Activated T-cell treated with anti-CD3 and anti-CD28 coated beads, Interleukin-2, amount 50 U/mL, for 4 hours (primary cell): ENCODE results near the gene KLHL29. TPM values are rescaled to one million over a fixed set of nuclear protein-coding genes. Genes with fewer than 3 reads are reported as not detected.

Experiments
- ATAC-seq, 2 donors: fragments of 200-7000 bp; cut with Tn5 transposase; one replicate each; pipeline ENCODE4 v1.10.0; 2021
- DNase-seq: peaks from one replicate; pipeline ENCODE4 v3.0.0-alpha.2; 2020
- H3K27me3 Mint-ChIP-seq: one replicate; pipeline ENCODE4 v1.8.0; 2021; ENCODE audit warnings: low read depth, mixed read lengths
- H3K36me3 Mint-ChIP-seq: one replicate; pipeline ENCODE4 v1.8.0; 2022; ENCODE audit warnings: mixed read lengths; ENCODE audit not compliant: insufficient read depth
- H3K4me1 Mint-ChIP-seq: one replicate; pipeline ENCODE4 v1.8.0; 2021; ENCODE audit warnings: low read depth, mixed read lengths
- H3K4me3 Mint-ChIP-seq: one replicate; pipeline ENCODE4 v1.8.0; 2021; ENCODE audit warnings: mild to moderate bottlenecking, moderate library complexity, mixed read lengths
- H3K9me3 Mint-ChIP-seq: one replicate; pipeline ENCODE4 v1.8.0; 2021; ENCODE audit warnings: mixed read lengths
- total RNA-seq, 3 donors: library from RNA; stranded (reverse); gene quantifications; one replicate each; pipeline ENCODE4 v1.2.1, GENCODE V29; 2021

KLHL29 gene
- total RNA-seq, 3 donors from 2014 or later = 0.82 to 1.5 (median 1.1) TPM

- H3K27me3 Mint-ChIP-seq = peaks cover 40% of the 10 kb centered on the region
Observed at GRCh38 chr2:23467618-23468017, 82.6 kb downstream of the KLHL29 start.

GRCh38 chr2:23468474-23469141 lies 83.6 kb downstream of the KLHL29 start:
- no peaks in the 10 kb centered on the region for H3K4me1 Mint-ChIP-seq
- H3K9me3 Mint-ChIP-seq = no peaks in the 10 kb centered on the region
- H3K27me3 Mint-ChIP-seq = peaks cover 40% of the 10 kb centered on the region
- ATAC-seq (no peak), DNase-seq (no peak)
- no peak overlapping the region for H3K4me3 Mint-ChIP-seq
- no peaks in the 10 kb centered on the region for H3K36me3 Mint-ChIP-seq

More at GRCh38 chr2:23467618-23468017, 82.6 kb downstream of the KLHL29 start:
- H3K4me1 Mint-ChIP-seq = no peaks in the 10 kb centered on the region
- DNase-seq (no peak), ATAC-seq (no peak)
- H3K36me3 Mint-ChIP-seq = no peaks in the 10 kb centered on the region
- H3K9me3 Mint-ChIP-seq = no peaks in the 10 kb centered on the region
- H3K4me3 Mint-ChIP-seq = no peak overlapping the region

DNA sequence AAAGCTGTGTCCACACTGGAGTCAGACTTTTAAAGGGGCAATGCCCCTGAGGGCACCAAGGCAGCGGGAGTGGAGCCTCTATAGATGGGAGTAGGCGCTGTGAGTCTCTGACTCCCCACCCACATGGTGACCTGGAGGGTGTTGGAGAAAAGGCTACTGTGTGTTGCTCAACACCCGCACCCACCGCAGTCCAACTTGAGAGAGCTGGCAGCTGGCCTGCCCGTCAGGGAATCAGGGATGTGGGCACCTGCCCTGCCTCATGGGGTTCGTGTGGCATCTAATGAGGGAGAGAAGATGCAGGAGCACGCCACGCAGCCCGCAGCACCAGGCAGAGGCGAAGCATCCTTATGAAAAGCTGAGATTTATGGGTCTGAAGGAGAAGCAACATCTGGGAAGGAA lies 84.2 kb downstream of the KLHL29 start:
- ATAC-seq (no peak), DNase-seq (no peak)
- Mint-ChIP-seq H3K4me3 (no peak overlapping the region), H3K4me1 (no peaks in the 10 kb centered on the region), H3K9me3 (no peaks in the 10 kb centered on the region), H3K36me3 (no peaks in the 10 kb centered on the region), H3K27me3 (peaks cover 40% of the 10 kb centered on the region)

DNA sequence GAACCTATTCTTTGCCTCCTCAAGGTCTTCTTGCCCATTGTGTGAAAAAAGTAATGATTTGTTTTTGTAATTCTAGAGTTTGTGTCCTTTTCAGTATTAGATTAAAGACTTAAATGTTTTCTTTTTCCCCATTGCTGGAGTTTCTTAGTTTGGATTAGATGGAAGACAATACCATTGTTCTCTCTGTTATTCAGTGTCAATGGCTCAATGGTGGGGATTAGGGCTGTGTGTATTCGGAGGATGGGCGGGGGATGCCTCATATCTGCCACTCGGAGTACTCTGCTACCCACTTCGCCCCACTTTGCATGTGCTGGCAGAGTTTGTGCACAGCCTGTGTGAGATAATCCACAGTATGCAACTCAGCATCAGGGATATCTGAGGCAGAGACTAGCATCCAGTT lies 90.1 kb downstream of the KLHL29 start:
- H3K9me3 Mint-ChIP-seq = no peaks in the 10 kb centered on the region

DNA sequence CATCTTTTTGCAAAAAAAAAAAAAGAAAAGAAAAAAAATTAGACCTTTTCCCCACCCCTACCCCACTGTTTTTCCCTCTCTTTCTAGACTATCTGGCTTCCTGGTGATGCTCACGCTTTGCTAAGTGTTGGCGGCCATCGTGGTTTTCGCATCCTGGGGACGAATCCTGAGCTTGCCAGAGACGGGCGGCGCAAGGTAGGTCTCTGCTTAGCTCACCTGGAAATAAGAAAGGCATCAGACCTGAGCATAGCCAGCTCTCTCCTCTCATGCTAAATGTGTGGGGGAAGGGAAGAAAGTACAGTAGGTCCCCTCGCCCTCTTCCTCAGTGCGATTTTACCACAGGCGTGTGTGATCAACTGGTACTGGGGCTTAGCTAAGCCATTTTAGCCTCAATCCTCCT lies 90.5 kb downstream of the KLHL29 start:
- no peak for ATAC-seq
- no peak for DNase-seq
- H3K27me3 Mint-ChIP-seq = peaks cover 14% of the 10 kb centered on the region
- H3K4me1 Mint-ChIP-seq = no peaks in the 10 kb centered on the region
- H3K9me3 Mint-ChIP-seq = no peaks in the 10 kb centered on the region
- H3K4me3 Mint-ChIP-seq = no peak overlapping the region
- no peaks in the 10 kb centered on the region for H3K36me3 Mint-ChIP-seq

More for the DNA sequence above, 90.1 kb downstream of the KLHL29 start:
- ATAC-seq (no peak), DNase-seq (no peak)
- Mint-ChIP-seq H3K4me3 (no peak overlapping the region), H3K27me3 (peaks cover 12% of the 10 kb centered on the region), H3K36me3 (no peaks in the 10 kb centered on the region), H3K4me1 (no peaks in the 10 kb centered on the region)

- Mint-ChIP-seq H3K27me3 (peaks cover 14% of the 10 kb centered on the region), H3K36me3 (no peaks in the 10 kb centered on the region), H3K4me1 (no peaks in the 10 kb centered on the region), H3K9me3 (no peaks in the 10 kb centered on the region), H3K4me3 (no peak overlapping the region)
- ATAC-seq (no peak), DNase-seq (no peak)
Observed at GRCh38 chr2:23476786-23477185, 91.8 kb downstream of the KLHL29 start.

- Mint-ChIP-seq H3K36me3 (no peaks in the 10 kb centered on the region), H3K4me3 (no peak overlapping the region), H3K27me3 (peaks cover 11% of the 10 kb centered on the region), H3K4me1 (no peaks in the 10 kb centered on the region), H3K9me3 (no peaks in the 10 kb centered on the region)
- no peak for ATAC-seq
- DNase-seq = no peak
Observed at GRCh38 chr2:23477392-23477791, 92.4 kb downstream of the KLHL29 start.

- Mint-ChIP-seq H3K4me3 (no peak overlapping the region), H3K9me3 (no peaks in the 10 kb centered on the region)
- ATAC-seq = no peak
Observed at GRCh38 chr2:23478087-23478932, 93.3 kb downstream of the KLHL29 start.

DNA sequence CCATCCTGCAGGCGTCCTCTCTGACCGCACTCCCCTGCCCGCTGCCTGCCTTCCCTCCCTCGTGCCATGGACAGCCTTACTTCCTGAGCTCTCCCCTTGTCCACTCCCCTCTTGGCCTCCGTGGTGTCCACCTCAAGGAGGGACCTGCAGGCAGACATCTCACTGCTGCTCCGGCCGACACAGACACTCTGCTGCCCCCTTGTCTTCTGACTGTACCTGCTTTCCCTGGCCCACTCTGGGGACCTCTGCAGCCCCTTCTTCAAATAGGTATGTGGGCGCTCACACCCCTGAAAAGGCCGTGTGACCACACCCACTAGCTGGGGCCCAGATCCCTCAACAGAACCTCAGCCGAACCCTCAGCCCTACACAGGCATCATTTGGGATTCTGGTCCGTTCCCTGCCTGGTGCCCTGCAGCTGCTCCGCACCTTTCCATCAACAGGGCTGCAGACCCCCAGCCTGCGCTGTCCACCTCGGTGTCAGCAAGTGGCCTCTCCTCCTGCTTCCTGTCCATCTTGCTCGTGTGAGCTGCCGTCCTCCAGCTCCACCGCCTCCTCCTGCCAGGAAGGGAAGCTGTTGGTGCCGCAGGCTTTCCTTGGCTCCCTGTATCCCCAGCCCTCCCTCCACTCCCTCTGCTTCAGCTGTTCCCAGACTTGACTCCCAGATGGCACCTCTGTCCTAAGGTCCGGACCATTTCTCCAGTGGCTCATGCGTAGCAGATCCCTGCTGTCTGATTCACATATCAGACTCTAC lies 94.1 kb downstream of the KLHL29 start:
- Mint-ChIP-seq H3K4me3 (no peak overlapping the region), H3K36me3 (no peaks in the 10 kb centered on the region), H3K27me3 (peaks cover 9% of the 10 kb centered on the region), H3K4me1 (no peaks in the 10 kb centered on the region), H3K9me3 (no peaks in the 10 kb centered on the region)
- no peak for DNase-seq
- no peak for ATAC-seq

More at GRCh38 chr2:23478087-23478932, 93.3 kb downstream of the KLHL29 start:
- Mint-ChIP-seq H3K4me1 (no peaks in the 10 kb centered on the region), H3K27me3 (peaks cover 9% of the 10 kb centered on the region), H3K36me3 (no peaks in the 10 kb centered on the region)
- DNase-seq = no peak

DNA sequence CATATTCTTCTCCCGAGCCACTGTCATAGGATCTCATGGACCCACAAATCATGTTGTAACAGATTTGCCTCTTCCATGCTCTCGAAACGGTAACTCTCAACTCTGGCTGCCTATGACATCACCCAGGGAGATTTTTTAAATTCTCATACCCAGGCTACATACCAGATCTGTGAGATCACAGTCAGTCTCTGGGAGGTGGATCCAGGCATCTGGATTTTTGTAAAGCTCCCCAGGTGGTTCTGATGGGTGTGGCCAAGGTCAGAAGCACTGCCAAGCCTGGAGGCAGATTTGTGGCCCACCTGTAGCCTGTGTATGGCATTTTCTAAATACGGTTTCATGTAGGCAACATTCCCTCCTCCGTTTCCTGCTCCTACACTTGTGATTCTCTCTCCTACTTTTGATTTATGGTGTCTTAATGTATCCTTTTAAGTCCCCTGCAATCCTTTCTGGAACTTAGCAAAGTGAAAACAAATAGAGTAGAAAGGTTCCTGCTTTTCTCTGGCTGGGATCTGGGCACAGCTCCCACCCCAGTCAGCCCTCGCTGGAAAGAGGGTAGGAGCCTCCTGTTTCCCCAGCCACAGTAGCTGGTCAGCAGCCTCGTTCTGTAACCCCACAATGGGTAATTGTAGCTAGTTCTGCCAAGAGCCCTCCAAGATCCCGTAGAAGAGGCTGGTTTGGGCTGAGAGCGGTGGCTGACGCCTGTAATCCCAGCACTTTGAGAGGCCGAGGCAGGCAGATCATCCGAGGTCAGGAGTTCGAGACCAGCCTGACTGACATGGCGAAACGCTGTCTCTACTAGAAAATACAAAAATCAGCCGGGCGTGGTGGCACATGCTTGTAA lies 96.2 kb downstream of the KLHL29 start:
- Mint-ChIP-seq H3K36me3 (no peaks in the 10 kb centered on the region), H3K27me3 (peaks cover 10% of the 10 kb centered on the region)
- no peak for ATAC-seq

DNA sequence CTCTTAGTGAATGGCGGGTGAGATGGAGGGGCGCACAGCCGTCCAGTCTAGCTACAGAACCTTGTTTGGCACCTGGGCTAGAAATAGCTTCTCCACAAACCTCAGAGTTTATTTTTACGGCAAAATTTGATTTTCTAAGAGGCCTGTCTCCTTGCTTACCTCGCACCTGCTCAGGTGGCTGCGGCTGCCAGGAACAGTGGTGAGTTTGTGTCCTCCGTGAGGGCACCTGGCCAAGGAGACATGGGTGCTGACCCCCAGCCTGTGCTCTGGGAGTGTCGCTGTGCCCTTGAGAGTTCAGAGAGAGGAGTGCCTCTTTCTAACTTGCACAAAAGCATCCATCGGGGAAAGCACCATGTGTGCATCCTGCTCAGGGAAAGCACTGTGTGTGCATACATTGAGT lies 97.2 kb downstream of the KLHL29 start:
- peaks cover 12% of the 10 kb centered on the region for H3K27me3 Mint-ChIP-seq
- no peak overlapping the region for H3K4me3 Mint-ChIP-seq
- H3K9me3 Mint-ChIP-seq = no peaks in the 10 kb centered on the region
- H3K36me3 Mint-ChIP-seq = no peaks in the 10 kb centered on the region
- DNase-seq (no peak), ATAC-seq (no peak)
- no peaks in the 10 kb centered on the region for H3K4me1 Mint-ChIP-seq

More for the DNA sequence above, 96.2 kb downstream of the KLHL29 start:
- DNase-seq = no peak
- Mint-ChIP-seq H3K4me3 (no peak overlapping the region), H3K9me3 (no peaks in the 10 kb centered on the region), H3K4me1 (no peaks in the 10 kb centered on the region)

GRCh38 chr2:23482607-23483006 lies 97.6 kb downstream of the KLHL29 start:
- DNase-seq = no peak
- Mint-ChIP-seq H3K4me3 (no peak overlapping the region), H3K4me1 (no peaks in the 10 kb centered on the region), H3K9me3 (no peaks in the 10 kb centered on the region), H3K36me3 (no peaks in the 10 kb centered on the region), H3K27me3 (peaks cover 12% of the 10 kb centered on the region)
- no peak for ATAC-seq

DNA sequence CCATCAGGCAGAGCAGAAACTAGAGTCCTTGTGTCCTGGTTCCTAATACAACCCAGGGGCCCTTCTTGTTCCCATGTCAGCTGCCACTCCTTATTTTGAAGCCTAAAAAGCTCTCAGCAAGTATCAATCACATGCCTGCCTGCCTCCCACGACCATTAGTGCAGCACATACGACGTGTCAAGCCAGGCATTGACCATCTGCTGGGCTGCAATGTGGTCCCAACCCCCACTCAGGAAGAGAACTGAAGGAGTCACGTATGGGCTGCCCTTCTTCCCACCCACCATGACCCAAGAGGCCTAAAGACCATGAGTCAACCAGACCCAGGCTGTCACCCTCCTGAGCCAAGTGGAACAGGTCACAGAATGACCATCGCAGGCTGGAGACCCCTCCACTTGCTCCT lies 98.8 kb downstream of the KLHL29 start:
- Mint-ChIP-seq H3K27me3 (peaks cover 18% of the 10 kb centered on the region), H3K4me1 (peaks cover 4% of the 10 kb centered on the region), H3K9me3 (no peaks in the 10 kb centered on the region), H3K4me3 (no peak overlapping the region), H3K36me3 (no peaks in the 10 kb centered on the region)
- ATAC-seq (no peak), DNase-seq (no peak)

GRCh38 chr2:23484275-23484674 lies 99.3 kb downstream of the KLHL29 start:
- peaks cover 5% of the 10 kb centered on the region for H3K4me1 Mint-ChIP-seq
- H3K36me3 Mint-ChIP-seq = no peaks in the 10 kb centered on the region
- no peak overlapping the region for H3K4me3 Mint-ChIP-seq
- peaks cover 18% of the 10 kb centered on the region for H3K27me3 Mint-ChIP-seq
- DNase-seq = no peak
- no peaks in the 10 kb centered on the region for H3K9me3 Mint-ChIP-seq
- ATAC-seq = no peak
